HepG2 (cell line): Measurements from ENCODE around the gene B4GALT5. TPM values are rescaled to one million over a fixed set of nuclear protein-coding genes. Genes with fewer than 3 reads are reported as not detected.

Source experiments
- ETV5 ChIP-seq: IDR thresholded peaks from 2 replicates; pipeline ENCODE4 v1.6.1; 2018; ENCODE audit warnings: missing biosample characterization, missing genetic modification reagents, inconsistent platforms, borderline replicate concordance
- KLF11 ChIP-seq: IDR thresholded peaks from 2 replicates; pipeline ENCODE4 v1.6.1; 2016; ENCODE audit warnings: missing compliant biosample characterization
- KLF12 ChIP-seq: sonication (generic); formaldehyde crosslinking; IDR thresholded peaks from 2 replicates; pipeline ENCODE4 v1.4.0; 2020; ENCODE audit warnings: missing genetic modification reagents, borderline replicate concordance
- SMARCE1 ChIP-seq: fragments of 450-650 bp; IDR thresholded peaks from 2 replicates; pipeline ENCODE4 v1.6.1; 2017; ENCODE audit warnings: borderline replicate concordance
- SP5 ChIP-seq: IDR thresholded peaks from 2 replicates; pipeline ENCODE4 v1.6.1; 2016; ENCODE audit warnings: low read depth, borderline replicate concordance
- ZBTB8A ChIP-seq: sonication (generic); formaldehyde crosslinking; IDR thresholded peaks from 2 replicates; pipeline ENCODE4 v1.4.0; 2020; ENCODE audit warnings: mild to moderate bottlenecking, low read depth, missing genetic modification reagents, borderline replicate concordance
- ZNF292 ChIP-seq: sonication (generic); formaldehyde crosslinking; IDR thresholded peaks from 2 replicates; pipeline ENCODE4 v1.8.1; 2022; ENCODE audit warnings: mild to moderate bottlenecking, low read depth, missing genetic modification reagents, borderline replicate concordance
- ZNF720 ChIP-seq: sonication (generic); formaldehyde crosslinking; IDR thresholded peaks from 2 replicates; pipeline ENCODE4 v1.4.0; 2020; ENCODE audit warnings: missing genetic modification reagents
- ZNF850 ChIP-seq: sonication (generic); formaldehyde crosslinking; conservative IDR thresholded peaks from 2 replicates; pipeline ENCODE4 v1.9.0; 2021; ENCODE audit warnings: mild to moderate bottlenecking, missing genetic modification reagents
- polyA plus RNA-seq, 8 experiments: library from polyadenylated mRNA; depleted of rRNA in 3 of 8; stranded (reverse) in 7 of 8; unstranded in 1 of 8; fragments of >200 nt; fragmentation: Illumina TruSeq in 4 of 8; extraction: Trizol in 4 of 8; gene quantifications; 2 replicates each; pipeline versions ENCODE4 v1.2.1 to v1.2.3, GENCODE V29; 2011 to 2016; ENCODE audit warnings: low read depth in 4 of 8, missing spikeins in 1 of 8, mixed read lengths in 1 of 8; ENCODE audit not compliant: insufficient read depth in 1 of 8
- total RNA-seq, 5 experiments: library from RNA; depleted of rRNA; stranded (reverse); fragments of >200 nt; fragmentation: Illumina TruSeq; extraction: Trizol; gene quantifications; 2 replicates each; pipeline ENCODE4 v1.2.3, GENCODE V29; 2016; ENCODE audit warnings: low read depth in 1 of 5
- TF ChIP-seq, protein P1 (sequence below): sonication (generic); formaldehyde crosslinking; conservative IDR thresholded peaks from 2 replicates; pipeline ENCODE4 v1.4.0; 2020; ENCODE audit warnings: missing genetic modification reagents
- TF ChIP-seq, protein P2 (sequence below): sonication (generic); formaldehyde crosslinking; IDR thresholded peaks from 2 replicates; pipeline ENCODE4 v1.4.0; 2020; ENCODE audit warnings: low read depth, mild to moderate bottlenecking, missing genetic modification reagents
- TF ChIP-seq, protein P3 (sequence below): sonication (generic); formaldehyde crosslinking; IDR thresholded peaks from 2 replicates; pipeline ENCODE4 v1.4.0; 2020; ENCODE audit warnings: missing genetic modification reagents
- TF ChIP-seq, protein P4 (sequence below): sonication (generic); formaldehyde crosslinking; IDR thresholded peaks from 2 replicates; pipeline ENCODE4 v1.4.0; 2020; ENCODE audit warnings: mild to moderate bottlenecking, missing genetic modification reagents
- TF ChIP-seq, protein P5 (sequence below): sonication (generic); formaldehyde crosslinking; IDR thresholded peaks from 2 replicates; pipeline ENCODE4 v1.5.0; 2020; ENCODE audit warnings: mild to moderate bottlenecking, missing genetic modification reagents
- TF ChIP-seq, protein P6 (sequence below): sonication (generic); formaldehyde crosslinking; IDR thresholded peaks from 2 replicates; pipeline ENCODE4 v1.4.0; 2020; ENCODE audit warnings: missing genetic modification reagents
- TF ChIP-seq, protein P7 (sequence below): sonication (generic); formaldehyde crosslinking; IDR thresholded peaks from 2 replicates; pipeline ENCODE4 v1.4.0; 2020; ENCODE audit warnings: missing genetic modification reagents
- TF ChIP-seq, protein P8 (sequence below): sonication (generic); formaldehyde crosslinking; IDR thresholded peaks from 2 replicates; pipeline ENCODE4 v1.9.0; 2021; ENCODE audit warnings: missing genetic modification reagents, borderline replicate concordance

Gene B4GALT5
- total and polyA plus RNA-seq, 2 of the 13 experiments (the other 11 are each of a cell fraction or from before 2014, with no cell fraction given): 27.3 to 30.9 TPM

DNA sequence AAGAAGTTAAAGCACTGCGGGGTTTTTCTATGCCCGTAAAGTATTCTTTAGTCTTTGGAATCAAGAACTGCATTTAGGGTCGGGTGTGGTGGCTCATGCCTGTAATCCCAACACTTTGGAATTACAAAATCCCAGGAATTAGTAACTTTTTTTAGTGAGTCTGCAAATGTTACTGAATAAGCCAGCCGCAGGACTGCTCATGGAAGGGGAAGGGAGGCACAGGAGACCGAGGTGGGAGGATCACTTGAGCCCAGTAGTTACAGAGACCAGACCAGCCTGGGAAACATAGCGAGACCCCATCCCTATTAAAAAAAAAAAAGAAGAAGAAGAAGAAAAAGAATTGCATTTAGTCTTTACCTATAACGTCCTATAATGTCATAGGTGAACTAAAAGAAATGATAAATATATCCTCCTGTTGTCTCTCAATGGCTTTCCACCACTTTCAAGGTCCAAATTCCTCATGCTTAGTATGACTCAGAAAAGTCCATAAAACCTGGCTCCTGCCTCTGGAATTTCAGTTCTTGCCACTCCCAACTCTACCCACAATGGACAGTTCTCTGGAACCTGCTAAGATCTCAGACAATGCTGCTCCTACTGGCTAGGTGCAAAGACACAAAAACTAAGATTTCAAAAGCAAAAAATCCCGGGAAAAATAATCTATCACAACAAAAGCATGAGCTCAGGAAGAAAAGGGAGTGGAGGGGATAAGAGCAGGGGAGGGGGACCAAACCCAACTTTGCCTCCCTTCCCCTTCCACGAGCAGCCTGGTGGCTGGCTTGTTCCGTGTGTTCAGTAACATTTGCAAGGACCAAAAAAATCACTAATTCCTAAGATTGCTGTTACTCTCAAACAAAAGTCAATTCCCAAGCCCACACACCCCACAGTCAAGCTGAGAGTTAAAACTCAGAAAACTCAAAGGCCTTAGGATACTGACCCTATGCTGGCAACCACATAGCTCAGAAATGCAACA lies 39.0 kb downstream of the B4GALT5 start (continued):
- TF ChIP-seq, protein P1, sequence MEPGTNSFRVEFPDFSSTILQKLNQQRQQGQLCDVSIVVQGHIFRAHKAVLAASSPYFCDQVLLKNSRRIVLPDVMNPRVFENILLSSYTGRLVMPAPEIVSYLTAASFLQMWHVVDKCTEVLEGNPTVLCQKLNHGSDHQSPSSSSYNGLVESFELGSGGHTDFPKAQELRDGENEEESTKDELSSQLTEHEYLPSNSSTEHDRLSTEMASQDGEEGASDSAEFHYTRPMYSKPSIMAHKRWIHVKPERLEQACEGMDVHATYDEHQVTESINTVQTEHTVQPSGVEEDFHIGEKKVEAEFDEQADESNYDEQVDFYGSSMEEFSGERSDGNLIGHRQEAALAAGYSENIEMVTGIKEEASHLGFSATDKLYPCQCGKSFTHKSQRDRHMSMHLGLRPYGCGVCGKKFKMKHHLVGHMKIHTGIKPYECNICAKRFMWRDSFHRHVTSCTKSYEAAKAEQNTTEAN (CRISPR knock-in tag): peak; percentile 51; the same call in 1 of the 2 replicates
- peak; percentile 88 for TF ChIP-seq SP5
- TF ChIP-seq SMARCE1: peak; percentile 51; the same call in 1 of the 2 replicates
- TF ChIP-seq, protein P2, sequence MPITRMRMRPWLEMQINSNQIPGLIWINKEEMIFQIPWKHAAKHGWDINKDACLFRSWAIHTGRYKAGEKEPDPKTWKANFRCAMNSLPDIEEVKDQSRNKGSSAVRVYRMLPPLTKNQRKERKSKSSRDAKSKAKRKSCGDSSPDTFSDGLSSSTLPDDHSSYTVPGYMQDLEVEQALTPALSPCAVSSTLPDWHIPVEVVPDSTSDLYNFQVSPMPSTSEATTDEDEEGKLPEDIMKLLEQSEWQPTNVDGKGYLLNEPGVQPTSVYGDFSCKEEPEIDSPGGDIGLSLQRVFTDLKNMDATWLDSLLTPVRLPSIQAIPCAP (CRISPR knock-in tag): no peak
- no peak for TF ChIP-seq ZBTB8A
- TF ChIP-seq KLF11 (CRISPR knock-in tag): no peak; the same call in 1 of the 2 replicates
- TF ChIP-seq, protein P3, sequence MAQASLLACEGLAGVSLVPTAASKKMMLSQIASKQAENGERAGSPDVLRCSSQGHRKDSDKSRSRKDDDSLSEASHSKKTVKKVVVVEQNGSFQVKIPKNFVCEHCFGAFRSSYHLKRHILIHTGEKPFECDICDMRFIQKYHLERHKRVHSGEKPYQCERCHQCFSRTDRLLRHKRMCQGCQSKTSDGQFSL (CRISPR knock-in tag): no peak
- TF ChIP-seq, protein P4, sequence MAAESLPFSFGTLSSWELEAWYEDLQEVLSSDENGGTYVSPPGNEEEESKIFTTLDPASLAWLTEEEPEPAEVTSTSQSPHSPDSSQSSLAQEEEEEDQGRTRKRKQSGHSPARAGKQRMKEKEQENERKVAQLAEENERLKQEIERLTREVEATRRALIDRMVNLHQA (CRISPR knock-in tag): no peak
- no peak for TF ChIP-seq ZNF292 (CRISPR knock-in tag)
- TF ChIP-seq, protein P5, sequence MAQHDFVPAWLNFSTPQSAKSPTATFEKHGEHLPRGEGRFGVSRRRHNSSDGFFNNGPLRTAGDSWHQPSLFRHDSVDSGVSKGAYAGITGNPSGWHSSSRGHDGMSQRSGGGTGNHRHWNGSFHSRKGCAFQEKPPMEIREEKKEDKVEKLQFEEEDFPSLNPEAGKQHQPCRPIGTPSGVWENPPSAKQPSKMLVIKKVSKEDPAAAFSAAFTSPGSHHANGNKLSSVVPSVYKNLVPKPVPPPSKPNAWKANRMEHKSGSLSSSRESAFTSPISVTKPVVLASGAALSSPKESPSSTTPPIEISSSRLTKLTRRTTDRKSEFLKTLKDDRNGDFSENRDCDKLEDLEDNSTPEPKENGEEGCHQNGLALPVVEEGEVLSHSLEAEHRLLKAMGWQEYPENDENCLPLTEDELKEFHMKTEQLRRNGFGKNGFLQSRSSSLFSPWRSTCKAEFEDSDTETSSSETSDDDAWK (CRISPR knock-in tag): no peak
- TF ChIP-seq ZNF720 (CRISPR knock-in tag): no peak
- TF ChIP-seq, protein P6, sequence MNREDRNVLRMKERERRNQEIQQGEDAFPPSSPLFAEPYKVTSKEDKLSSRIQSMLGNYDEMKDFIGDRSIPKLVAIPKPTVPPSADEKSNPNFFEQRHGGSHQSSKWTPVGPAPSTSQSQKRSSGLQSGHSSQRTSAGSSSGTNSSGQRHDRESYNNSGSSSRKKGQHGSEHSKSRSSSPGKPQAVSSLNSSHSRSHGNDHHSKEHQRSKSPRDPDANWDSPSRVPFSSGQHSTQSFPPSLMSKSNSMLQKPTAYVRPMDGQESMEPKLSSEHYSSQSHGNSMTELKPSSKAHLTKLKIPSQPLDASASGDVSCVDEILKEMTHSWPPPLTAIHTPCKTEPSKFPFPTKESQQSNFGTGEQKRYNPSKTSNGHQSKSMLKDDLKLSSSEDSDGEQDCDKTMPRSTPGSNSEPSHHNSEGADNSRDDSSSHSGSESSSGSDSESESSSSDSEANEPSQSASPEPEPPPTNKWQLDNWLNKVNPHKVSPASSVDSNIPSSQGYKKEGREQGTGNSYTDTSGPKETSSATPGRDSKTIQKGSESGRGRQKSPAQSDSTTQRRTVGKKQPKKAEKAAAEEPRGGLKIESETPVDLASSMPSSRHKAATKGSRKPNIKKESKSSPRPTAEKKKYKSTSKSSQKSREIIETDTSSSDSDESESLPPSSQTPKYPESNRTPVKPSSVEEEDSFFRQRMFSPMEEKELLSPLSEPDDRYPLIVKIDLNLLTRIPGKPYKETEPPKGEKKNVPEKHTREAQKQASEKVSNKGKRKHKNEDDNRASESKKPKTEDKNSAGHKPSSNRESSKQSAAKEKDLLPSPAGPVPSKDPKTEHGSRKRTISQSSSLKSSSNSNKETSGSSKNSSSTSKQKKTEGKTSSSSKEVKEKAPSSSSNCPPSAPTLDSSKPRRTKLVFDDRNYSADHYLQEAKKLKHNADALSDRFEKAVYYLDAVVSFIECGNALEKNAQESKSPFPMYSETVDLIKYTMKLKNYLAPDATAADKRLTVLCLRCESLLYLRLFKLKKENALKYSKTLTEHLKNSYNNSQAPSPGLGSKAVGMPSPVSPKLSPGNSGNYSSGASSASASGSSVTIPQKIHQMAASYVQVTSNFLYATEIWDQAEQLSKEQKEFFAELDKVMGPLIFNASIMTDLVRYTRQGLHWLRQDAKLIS (CRISPR knock-in tag): no peak
- TF ChIP-seq, protein P7, sequence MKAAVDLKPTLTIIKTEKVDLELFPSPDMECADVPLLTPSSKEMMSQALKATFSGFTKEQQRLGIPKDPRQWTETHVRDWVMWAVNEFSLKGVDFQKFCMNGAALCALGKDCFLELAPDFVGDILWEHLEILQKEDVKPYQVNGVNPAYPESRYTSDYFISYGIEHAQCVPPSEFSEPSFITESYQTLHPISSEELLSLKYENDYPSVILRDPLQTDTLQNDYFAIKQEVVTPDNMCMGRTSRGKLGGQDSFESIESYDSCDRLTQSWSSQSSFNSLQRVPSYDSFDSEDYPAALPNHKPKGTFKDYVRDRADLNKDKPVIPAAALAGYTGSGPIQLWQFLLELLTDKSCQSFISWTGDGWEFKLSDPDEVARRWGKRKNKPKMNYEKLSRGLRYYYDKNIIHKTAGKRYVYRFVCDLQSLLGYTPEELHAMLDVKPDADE (CRISPR knock-in tag): no peak
- TF ChIP-seq, protein P8, sequence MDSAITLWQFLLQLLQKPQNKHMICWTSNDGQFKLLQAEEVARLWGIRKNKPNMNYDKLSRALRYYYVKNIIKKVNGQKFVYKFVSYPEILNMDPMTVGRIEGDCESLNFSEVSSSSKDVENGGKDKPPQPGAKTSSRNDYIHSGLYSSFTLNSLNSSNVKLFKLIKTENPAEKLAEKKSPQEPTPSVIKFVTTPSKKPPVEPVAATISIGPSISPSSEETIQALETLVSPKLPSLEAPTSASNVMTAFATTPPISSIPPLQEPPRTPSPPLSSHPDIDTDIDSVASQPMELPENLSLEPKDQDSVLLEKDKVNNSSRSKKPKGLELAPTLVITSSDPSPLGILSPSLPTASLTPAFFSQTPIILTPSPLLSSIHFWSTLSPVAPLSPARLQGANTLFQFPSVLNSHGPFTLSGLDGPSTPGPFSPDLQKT (CRISPR knock-in tag): no peak
- peak; percentile 67; the same call in 1 of the 2 replicates for TF ChIP-seq ZNF850
- peak; percentile 72; the same call in 1 of the 2 replicates for TF ChIP-seq KLF12 (CRISPR knock-in tag)
- TF ChIP-seq ETV5 (CRISPR knock-in tag): peak; percentile 17; the same call in 1 of the 2 replicates
